GM13977 (cell line): Measurements from ENCODE around the gene ABLIM2.

Experiments
- DNase-seq: peaks from one replicate; pipeline ENCODE4 v3.0.0; 2012; ENCODE audit warnings: low spot score
- in situ Hi-C: fragments of 300-500 bp; cut with MboI; formaldehyde crosslinking; loops from one replicate; pipeline ENCODE4 v1.12.0; 2022; ENCODE audit warnings: low sequenced_read_pairs, low pct_unique_long_range_greater_than_20kb, mixed read lengths, inconsistent platforms; ENCODE audit not compliant: unreplicated experiment
- TF ChIP-seq, protein P1 (sequence below): IDR thresholded peaks from 2 replicates; pipeline ENCODE4 v1.5.1; 2012; ENCODE audit warnings: mild to moderate bottlenecking, control low read depth; ENCODE audit not compliant: insufficient read depth; ENCODE audit errors: extremely low read depth, missing control alignments

ABLIM2 gene

DNA sequence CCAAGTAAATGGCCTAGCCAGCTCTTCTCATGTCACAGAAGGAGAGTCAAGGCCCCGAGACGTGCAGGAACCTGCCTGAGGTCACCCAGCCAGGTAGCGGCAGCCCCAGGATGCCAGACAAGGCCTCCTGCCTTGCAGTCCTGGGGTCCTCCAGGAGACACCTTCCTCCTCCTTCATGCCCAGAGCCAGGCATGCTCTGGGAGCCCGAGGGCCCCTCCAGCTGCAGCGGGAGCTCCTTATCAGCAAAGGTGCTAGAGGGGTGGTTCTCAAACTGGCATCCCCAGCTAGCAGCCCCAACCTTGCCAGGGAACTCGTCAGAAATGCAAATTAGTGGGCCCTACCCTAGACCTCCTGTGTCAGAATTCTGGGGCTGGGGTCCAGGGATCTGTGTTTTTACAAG lies 162.7 kb downstream of the ABLIM2 start:
- in situ Hi-C loops = no loop called here
- no peak for DNase-seq
- TF ChIP-seq, protein P1, sequence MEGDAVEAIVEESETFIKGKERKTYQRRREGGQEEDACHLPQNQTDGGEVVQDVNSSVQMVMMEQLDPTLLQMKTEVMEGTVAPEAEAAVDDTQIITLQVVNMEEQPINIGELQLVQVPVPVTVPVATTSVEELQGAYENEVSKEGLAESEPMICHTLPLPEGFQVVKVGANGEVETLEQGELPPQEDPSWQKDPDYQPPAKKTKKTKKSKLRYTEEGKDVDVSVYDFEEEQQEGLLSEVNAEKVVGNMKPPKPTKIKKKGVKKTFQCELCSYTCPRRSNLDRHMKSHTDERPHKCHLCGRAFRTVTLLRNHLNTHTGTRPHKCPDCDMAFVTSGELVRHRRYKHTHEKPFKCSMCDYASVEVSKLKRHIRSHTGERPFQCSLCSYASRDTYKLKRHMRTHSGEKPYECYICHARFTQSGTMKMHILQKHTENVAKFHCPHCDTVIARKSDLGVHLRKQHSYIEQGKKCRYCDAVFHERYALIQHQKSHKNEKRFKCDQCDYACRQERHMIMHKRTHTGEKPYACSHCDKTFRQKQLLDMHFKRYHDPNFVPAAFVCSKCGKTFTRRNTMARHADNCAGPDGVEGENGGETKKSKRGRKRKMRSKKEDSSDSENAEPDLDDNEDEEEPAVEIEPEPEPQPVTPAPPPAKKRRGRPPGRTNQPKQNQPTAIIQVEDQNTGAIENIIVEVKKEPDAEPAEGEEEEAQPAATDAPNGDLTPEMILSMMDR = no peak

DNA sequence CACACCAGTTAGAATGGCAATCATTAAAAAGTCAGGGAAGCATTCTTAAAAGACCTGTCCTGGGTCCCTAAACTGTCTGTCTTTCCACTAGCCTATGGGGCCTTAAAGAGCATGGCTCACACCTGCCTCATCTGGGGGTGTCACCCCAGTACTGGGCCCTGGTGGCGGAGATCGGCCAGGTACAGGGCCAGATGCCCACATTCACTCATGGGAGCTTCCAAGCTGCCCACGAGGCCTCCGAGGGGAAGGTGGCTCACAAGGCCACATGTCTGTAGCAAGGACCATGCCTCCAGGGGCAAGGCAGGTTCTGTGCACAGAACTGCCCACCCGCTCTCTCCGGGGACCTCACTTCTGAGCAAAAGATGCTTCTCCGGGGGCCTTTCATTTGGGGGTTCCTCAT lies 163.5 kb downstream of the ABLIM2 start:
- TF ChIP-seq, protein P1 = no peak
- in situ Hi-C loops = no loop called here
- no peak for DNase-seq

DNA sequence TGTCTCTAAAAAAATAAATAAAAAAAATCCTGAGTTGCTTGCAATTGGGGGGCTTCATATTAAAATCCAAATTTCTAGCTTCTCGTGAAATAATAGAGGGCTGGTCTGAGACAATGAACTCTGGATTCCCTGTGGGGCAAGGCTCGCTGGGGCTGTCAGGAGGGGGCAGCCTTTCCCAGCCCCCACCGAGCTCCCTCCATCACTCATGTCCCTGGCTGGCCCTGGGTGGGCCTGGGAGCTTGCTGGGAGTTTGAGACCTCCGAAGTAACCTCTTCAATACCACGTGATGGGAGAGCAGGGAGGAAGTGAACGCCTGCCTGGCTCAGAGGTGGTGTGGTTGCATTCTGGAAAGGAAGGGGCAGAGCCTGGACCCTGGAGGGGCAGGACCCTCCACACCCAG lies 164.9 kb downstream of the ABLIM2 start:
- in situ Hi-C loops = no loop called here
- TF ChIP-seq, protein P1 = no peak
- DNase-seq = no peak

DNA sequence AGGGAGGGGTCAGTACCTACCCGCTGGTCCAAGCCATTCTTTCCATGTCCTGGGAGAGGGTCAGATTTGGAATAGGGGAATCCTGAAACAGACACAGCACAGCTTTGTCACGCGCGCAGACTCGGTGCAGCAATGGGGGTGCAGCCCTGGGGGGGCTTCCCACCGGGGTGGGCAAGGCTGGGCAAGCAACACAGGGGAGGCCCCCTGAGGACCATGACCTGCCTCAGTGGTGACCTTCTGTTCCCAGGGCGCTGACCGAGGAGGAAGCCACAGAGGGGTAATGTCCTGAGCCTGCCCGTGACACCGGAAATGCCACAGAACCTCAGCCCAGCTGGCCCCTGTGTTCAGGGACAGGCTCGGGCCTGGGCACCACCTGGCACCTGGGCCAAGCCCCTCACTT lies 165.8 kb downstream of the ABLIM2 start:
- in situ Hi-C loops = no loop called here
- DNase-seq = no peak
- TF ChIP-seq, protein P1 = no peak

DNA sequence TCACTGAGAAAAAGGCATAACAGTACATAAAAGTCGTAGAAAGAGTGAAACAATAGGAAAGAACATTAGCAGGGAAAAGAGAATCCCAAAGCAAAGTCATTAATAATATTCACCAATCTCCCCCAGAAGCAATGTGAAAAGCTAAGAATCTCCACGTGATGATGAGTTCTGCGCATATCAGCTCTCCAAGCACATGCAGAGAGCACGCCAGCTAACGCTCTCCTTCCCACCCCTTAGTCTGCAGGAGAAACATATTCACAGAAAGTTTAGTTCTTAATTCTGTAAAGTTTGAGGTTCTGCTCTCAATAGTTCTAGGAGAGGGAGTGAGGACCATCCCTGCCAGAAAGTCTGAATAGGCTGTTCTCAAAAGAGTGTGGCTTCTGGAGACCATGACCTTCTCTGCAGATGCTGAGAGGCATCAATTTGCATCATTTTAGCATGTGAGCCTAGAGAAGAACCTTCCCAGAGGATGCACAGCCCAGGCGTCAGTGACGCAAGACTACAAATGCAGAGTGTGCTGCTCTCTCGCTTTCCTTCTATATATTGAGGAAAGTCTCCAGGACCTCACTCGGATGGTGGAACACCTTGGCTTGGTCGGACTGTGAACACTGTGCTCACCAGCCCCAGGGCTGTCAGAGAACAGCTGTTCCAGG lies 167.7 kb downstream of the ABLIM2 start:
- in situ Hi-C loops = no loop called here
- DNase-seq = no peak
- TF ChIP-seq, protein P1 = no peak

DNA sequence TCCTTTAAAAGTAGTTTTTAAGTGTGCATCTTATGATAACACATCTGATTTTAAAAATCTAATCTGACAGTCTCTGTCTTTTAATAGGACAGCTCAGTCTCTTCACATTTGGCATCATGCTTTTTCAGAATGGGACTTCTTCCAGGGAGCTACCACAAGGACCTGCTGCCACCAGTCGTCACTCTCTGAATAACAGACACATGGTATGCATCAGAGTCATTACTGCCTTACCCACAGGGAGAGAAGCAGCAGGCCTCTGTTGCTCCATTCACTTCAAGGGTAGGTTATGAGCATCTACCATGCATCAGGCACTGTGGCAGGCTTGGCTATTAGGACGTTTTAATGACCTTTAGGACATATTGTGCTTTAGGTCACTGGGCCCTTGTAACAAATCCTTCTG lies 169.0 kb downstream of the ABLIM2 start:
- in situ Hi-C loops = loop anchor here (10.0 kb wide), 1 partner anchor 185 kb away; no protein-coding TSS in a partner anchor
- no peak for DNase-seq
- TF ChIP-seq, protein P1 = no peak

DNA sequence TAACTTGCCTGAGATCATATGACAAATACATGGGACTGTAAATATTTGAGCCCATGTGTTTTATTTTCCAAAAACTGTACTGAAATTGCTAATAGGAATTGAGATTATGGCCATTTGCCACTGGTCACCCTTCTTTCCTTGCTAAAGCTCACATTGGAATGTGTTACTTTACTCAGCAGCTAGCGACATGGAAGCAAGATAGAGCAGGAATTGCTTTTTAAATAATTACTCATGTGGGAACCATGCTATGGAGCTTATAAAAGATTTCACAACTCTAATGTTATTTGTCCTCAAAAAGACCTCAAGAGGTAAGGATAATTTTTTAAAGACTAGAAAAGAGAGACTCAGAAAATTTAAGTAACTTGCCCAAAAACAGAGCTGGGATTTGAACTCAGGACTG lies 170.2 kb downstream of the ABLIM2 start:
- in situ Hi-C loops = loop anchor here (10.0 kb wide), 1 partner anchor 184 kb away; no protein-coding TSS in a partner anchor
- TF ChIP-seq, protein P1 = no peak
- no peak for DNase-seq
